K562 (cell line): ENCODE data around the gene POGZ. TPM values are rescaled to one million over a fixed set of nuclear protein-coding genes. Genes with fewer than 3 reads are reported as not detected.

ENCODE experiments used
- ATAC-seq: fragments of 200-7000 bp; cut with Tn5 transposase; 3 replicates; pipeline ENCODE4 v1.9.1; 2020; ENCODE audit warnings: moderate library complexity
- BruUV-seq: library from RNA; stranded (reverse); fragments of 400-500 nt; replicated peaks from 2 replicates; lab custom pipeline; 2021; lab: Mats Ljungman, UMichigan
- CTCF ChIA-PET: fragments of 300-600 bp; formaldehyde crosslinking; extraction: SDS; loops from one replicate; lab custom pipeline; 2021; ENCODE audit warnings: low intra/inter-chr PET ratio; lab: Yijun Ruan, JAX
- POLR2A ChIA-PET: fragments of 300-600, 350-650 bp; sonication (Branson Sonifier 250); formaldehyde crosslinking; extraction: SDS; loops from one replicate; lab custom pipeline; 2021; ENCODE audit warnings: antibody characterized with exemption, inconsistent platforms; lab: Yijun Ruan, JAX
- DNase-seq, 4 experiments: peaks; one replicate each; pipeline versions ENCODE4 v3.0.0 to v3.0.0-alpha.2; 2011 to 2018; ENCODE audit warnings: low spot score in 3 of 4, mixed read lengths in 3 of 4; ENCODE audit errors: extremely low read depth in 1 of 4
- FAIRE-seq: peaks from 2 replicates; lab custom pipeline; 2011; peaks lifted over from hg19 to GRCh38; lab: Jason Lieb, UNC
- H2AFZ ChIP-seq: 2 replicates; pipeline ENCODE4 v1.6.0; 2011; ENCODE audit warnings: low read depth, low read length, control low read depth, inconsistent platforms
- H3K27ac ChIP-seq: fragments of 200-600 bp; 3 replicates; pipeline ENCODE4 v1.8.0; 2011; ENCODE audit warnings: low read depth, mild to moderate bottlenecking, control low read depth, inconsistent platforms, low read length, moderate library complexity, mixed read lengths; ENCODE audit errors: extremely low read depth
- H3K27me3 ChIP-seq, 2 experiments: fragments of 300-600 bp in 1 of 2; 2 replicates in 1 of 2; 3 replicates in 1 of 2; pipeline versions ENCODE4 v1.6.0 to v1.8.0; 2011; ENCODE audit warnings: inconsistent platforms in 2 of 2, low read length in 2 of 2, mild to moderate bottlenecking in 1 of 2, mixed read lengths in 1 of 2, moderate library complexity in 1 of 2; ENCODE audit not compliant: control insufficient read depth in 2 of 2, insufficient read depth in 2 of 2
- H3K36me3 ChIP-seq: fragments of 300-600 bp; 3 replicates; pipeline ENCODE4 v1.8.0; 2011; ENCODE audit warnings: mild to moderate bottlenecking, low read length, inconsistent platforms; ENCODE audit not compliant: control insufficient read depth, insufficient read depth
- H3K4me1 ChIP-seq, 2 experiments: fragments of 200-600 bp in 1 of 2; replicated peaks in 1 of 2; 2 replicates in 1 of 2; 3 replicates in 1 of 2; pipeline versions ENCODE4 v1.5.1 to v1.8.0; 2011; ENCODE audit warnings: inconsistent platforms in 2 of 2, low read length in 2 of 2, mild to moderate bottlenecking in 1 of 2, mixed read lengths in 1 of 2, moderate library complexity in 1 of 2; ENCODE audit not compliant: control insufficient read depth in 2 of 2, insufficient read depth in 2 of 2
- H3K4me2 ChIP-seq: 2 replicates; pipeline ENCODE4 v1.6.1; 2011; ENCODE audit warnings: low read length, control low read depth, inconsistent platforms, mixed read lengths; ENCODE audit not compliant: insufficient read depth
- H3K4me3 ChIP-seq: fragments of 200-600 bp; sonication (generic), shearing (Covaris generic); 2 replicates; pipeline ENCODE4 v1.5.1; 2016; ENCODE audit warnings: control low read depth, inconsistent platforms
- H3K79me2 ChIP-seq: fragments of 200-600 bp; 3 replicates; pipeline ENCODE4 v1.8.0; 2011; ENCODE audit warnings: low read length, inconsistent platforms; ENCODE audit not compliant: control insufficient read depth, insufficient read depth
- H3K9ac ChIP-seq, 2 experiments: 2 replicates each; pipeline versions ENCODE4 v1.6.0 to v1.6.1; 2011; ENCODE audit warnings: low read depth in 2 of 2, low read length in 2 of 2, control low read depth in 1 of 2, inconsistent platforms in 1 of 2, mild to moderate bottlenecking in 1 of 2, mixed read lengths in 1 of 2; ENCODE audit not compliant: insufficient read depth in 1 of 2
- H3K9me1 ChIP-seq: one replicate; pipeline ENCODE4 v1.6.0; 2011; ENCODE audit warnings: inconsistent platforms, mild to moderate bottlenecking, low read length, moderate library complexity; ENCODE audit not compliant: control insufficient read depth, insufficient read depth
- H3K9me3 ChIP-seq: replicated peaks from 2 replicates; pipeline ENCODE4 v1.5.1; 2011; ENCODE audit warnings: low read depth, low read length, inconsistent platforms; ENCODE audit not compliant: control insufficient read depth, insufficient read depth
- H4K20me1 ChIP-seq: replicated peaks from 2 replicates; pipeline ENCODE4 v1.6.1; 2011; ENCODE audit warnings: low read length, inconsistent platforms, mixed read lengths; ENCODE audit not compliant: control insufficient read depth, insufficient read depth
- KDM4B ChIP-seq, 2 experiments: fragments of 450-650 bp in 1 of 2; sonication (generic) in 1 of 2; IDR thresholded peaks; 2 replicates each; pipeline ENCODE4 v1.6.1; 2016 to 2017; ENCODE audit warnings: borderline replicate concordance in 2 of 2, antibody characterized with exemption in 1 of 2, low read depth in 1 of 2, mild to moderate bottlenecking in 1 of 2
- NFE2 ChIP-seq: IDR thresholded peaks from 2 replicates; pipeline ENCODE4 v1.6.1; 2014; ENCODE audit warnings: antibody characterized with exemption, low read depth
- NR2F6 ChIP-seq: fragments of 450-650 bp; formaldehyde crosslinking; IDR thresholded peaks from 2 replicates; pipeline ENCODE4 v1.4.0; 2020; ENCODE audit warnings: mild to moderate bottlenecking
- ZNF316 ChIP-seq: fragments of 450-650 bp; IDR thresholded peaks from 2 replicates; pipeline ENCODE4 v1.6.1; 2016
- WGBS: fragments of 100-300 bp; shearing (Covaris generic); methylation state at CpG from one replicate; pipeline ENCODE4 v1.1.6; 2016; ENCODE audit warnings: low coverage, mixed read lengths; ENCODE audit not compliant: insufficient coverage; ENCODE audit errors: missing lambda C conversion rate; 5-methylcytosine and 5-hydroxymethylcytosine counted together
- in situ Hi-C: fragments of 300-500 bp; cut with MboI; formaldehyde crosslinking; loops from 4 replicates; pipeline ENCODE4 v1.15.0; 2018; ENCODE audit warnings: inconsistent platforms, mixed read lengths
- intact Hi-C: fragments of 100-400 bp; cut with micrococcal nuclease; formaldehyde crosslinking; loops from 2 replicates; pipeline ENCODE4 v1.14.2; 2022
- polyA plus RNA-seq, 8 experiments: library from polyadenylated mRNA; depleted of rRNA in 4 of 8; stranded (reverse) in 5 of 8; unstranded in 3 of 8; fragments of >200 nt; fragmentation: Nextera tagmentation in 2 of 8; fragmentation: Illumina TruSeq in 1 of 8; extraction: Ambion mirVana in 2 of 8; extraction: Trizol in 1 of 8; gene quantifications; 2 replicates each; pipeline versions ENCODE4 v1.2.1 to v1.2.3, GENCODE V29; 2011 to 2014; ENCODE audit warnings: inconsistent platforms in 1 of 8, missing spikeins in 1 of 8
- total RNA-seq, 7 experiments: library from RNA; depleted of rRNA in 6 of 7; stranded (reverse); fragments of >200 nt in 6 of 7; fragmentation: Illumina TruSeq in 2 of 7; extraction: Trizol in 2 of 7; gene quantifications; 2 replicates each; pipeline versions ENCODE4 v1.2.1 to v1.2.3, GENCODE V29; 2011 to 2021; ENCODE audit warnings: low replicate concordance in 1 of 7
- TF ChIP-seq, protein P1 (sequence below): fragments of 450-650 bp; IDR thresholded peaks from 2 replicates; pipeline ENCODE4 v1.6.1; 2016
- TF ChIP-seq, protein P2 (sequence below): fragments of 450-650 bp; IDR thresholded peaks from 2 replicates; pipeline ENCODE4 v1.6.1; 2017; ENCODE audit warnings: antibody characterized with exemption, mild to moderate bottlenecking

The POGZ gene
- total and polyA plus RNA-seq, 9 of the 15 experiments (the other 6 are each of a cell fraction or from before 2014, with no cell fraction given), result 9.4 to 40.6 (median 21.6) TPM

DNA sequence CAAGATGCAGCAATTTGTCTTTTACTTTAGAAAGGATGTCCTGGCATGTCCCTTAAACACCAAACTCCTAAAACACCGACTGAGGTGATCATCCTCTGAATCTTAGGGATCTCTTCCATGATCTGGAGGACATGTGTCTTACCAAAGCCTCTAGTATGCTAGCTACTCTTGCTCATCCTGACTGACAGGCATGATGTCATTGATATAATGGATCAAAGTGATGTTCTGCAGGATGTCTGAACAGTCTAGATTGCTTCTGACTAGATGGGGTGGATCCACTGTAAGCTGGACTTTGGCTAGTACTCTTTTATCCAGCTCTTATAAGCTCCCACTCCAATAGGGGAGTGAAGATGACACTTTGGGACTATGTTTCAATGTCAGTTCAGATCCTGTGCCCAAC, 40.6 kb upstream of the POGZ start:
- DNase-seq (no peak), ATAC-seq (no peak), FAIRE-seq (no peak)
- peaks cover 0 to 7% of the 10 kb centered on the region in 2 experiments; a peak in 3 of 5 replicates for H3K4me1 ChIP-seq
- intact Hi-C loops, result no loop called here
- no peak overlapping the region for H3K27ac ChIP-seq
- H3K4me2 ChIP-seq, result no peak overlapping the region
- ChIA-PET POLR2A (interaction anchor here (0.9 kb wide), 1 partner anchor 11 kb away, joined by 3 read pairs; the partner anchor contains the start of gene CGN), CTCF (no interaction called here)
- H3K36me3 ChIP-seq, result no peaks in the 10 kb centered on the region
- H3K9me1 ChIP-seq, result no peaks in the 10 kb centered on the region
- 0% methylated on average over 1 of the region's 1 CpG for WGBS
- TF ChIP-seq, protein P1, sequence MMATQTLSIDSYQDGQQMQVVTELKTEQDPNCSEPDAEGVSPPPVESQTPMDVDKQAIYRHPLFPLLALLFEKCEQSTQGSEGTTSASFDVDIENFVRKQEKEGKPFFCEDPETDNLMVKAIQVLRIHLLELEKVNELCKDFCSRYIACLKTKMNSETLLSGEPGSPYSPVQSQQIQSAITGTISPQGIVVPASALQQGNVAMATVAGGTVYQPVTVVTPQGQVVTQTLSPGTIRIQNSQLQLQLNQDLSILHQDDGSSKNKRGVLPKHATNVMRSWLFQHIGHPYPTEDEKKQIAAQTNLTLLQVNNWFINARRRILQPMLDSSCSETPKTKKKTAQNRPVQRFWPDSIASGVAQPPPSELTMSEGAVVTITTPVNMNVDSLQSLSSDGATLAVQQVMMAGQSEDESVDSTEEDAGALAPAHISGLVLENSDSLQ, result peak; percentile 56
- TF ChIP-seq NFE2, result no peak
- TF ChIP-seq ZNF316, result no peak
- H3K9me3 ChIP-seq, result no peaks in the 10 kb centered on the region; the same call in 1 of the 2 replicates
- H3K27me3 ChIP-seq, result peaks cover 4 to 8% of the 10 kb centered on the region in 2 experiments; a peak in 2 of 5 replicates
- H2AFZ ChIP-seq, result no peak overlapping the region
- no TSS peak for BruUV-seq
- in situ Hi-C loops, result no loop called here
- no peak overlapping the region for H3K9ac ChIP-seq
- H3K79me2 ChIP-seq, result no peaks in the 10 kb centered on the region
- H4K20me1 ChIP-seq, result no peaks in the 10 kb centered on the region
- no peak overlapping the region for H3K4me3 ChIP-seq

DNA sequence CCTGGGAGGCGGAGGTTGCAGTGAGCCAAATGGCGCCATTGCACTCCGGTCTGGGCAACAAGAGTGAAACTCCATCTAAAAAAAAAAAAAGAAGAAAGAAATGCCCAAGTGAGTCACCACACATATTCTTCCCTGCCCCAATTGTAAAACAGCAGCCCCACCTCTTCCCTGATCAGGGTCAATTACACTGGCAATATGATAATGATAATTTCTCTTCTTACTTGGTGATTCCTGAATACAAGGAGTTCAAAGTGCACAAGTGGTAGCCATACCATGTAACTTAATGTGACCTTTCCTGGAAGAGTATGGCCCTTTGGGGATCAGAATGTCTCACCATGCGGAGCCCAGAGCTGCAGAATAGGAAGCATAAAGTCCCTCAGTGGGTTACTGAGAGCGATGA, 40.1 kb upstream of the POGZ start:
- H3K27me3 ChIP-seq, result peaks cover 4 to 8% of the 10 kb centered on the region in 2 experiments; a peak in 2 of 5 replicates
- no peak overlapping the region for H3K27ac ChIP-seq
- intact Hi-C loops, result no loop called here
- TF ChIP-seq, protein P2, sequence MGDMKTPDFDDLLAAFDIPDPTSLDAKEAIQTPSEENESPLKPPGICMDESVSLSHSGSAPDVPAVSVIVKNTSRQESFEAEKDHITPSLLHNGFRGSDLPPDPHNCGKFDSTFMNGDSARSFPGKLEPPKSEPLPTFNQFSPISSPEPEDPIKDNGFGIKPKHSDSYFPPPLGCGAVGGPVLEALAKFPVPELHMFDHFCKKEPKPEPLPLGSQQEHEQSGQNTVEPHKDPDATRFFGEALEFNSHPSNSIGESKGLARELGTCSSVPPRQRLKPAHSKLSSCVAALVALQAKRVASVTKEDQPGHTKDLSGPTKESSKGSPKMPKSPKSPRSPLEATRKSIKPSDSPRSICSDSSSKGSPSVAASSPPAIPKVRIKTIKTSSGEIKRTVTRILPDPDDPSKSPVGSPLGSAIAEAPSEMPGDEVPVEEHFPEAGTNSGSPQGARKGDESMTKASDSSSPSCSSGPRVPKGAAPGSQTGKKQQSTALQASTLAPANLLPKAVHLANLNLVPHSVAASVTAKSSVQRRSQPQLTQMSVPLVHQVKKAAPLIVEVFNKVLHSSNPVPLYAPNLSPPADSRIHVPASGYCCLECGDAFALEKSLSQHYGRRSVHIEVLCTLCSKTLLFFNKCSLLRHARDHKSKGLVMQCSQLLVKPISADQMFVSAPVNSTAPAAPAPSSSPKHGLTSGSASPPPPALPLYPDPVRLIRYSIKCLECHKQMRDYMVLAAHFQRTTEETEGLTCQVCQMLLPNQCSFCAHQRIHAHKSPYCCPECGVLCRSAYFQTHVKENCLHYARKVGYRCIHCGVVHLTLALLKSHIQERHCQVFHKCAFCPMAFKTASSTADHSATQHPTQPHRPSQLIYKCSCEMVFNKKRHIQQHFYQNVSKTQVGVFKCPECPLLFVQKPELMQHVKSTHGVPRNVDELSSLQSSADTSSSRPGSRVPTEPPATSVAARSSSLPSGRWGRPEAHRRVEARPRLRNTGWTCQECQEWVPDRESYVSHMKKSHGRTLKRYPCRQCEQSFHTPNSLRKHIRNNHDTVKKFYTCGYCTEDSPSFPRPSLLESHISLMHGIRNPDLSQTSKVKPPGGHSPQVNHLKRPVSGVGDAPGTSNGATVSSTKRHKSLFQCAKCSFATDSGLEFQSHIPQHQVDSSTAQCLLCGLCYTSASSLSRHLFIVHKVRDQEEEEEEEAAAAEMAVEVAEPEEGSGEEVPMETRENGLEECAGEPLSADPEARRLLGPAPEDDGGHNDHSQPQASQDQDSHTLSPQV, result no peak
- TF ChIP-seq NR2F6 (no peak), KDM4B (IDR thresholded peaks at IDR 0.05; ENCODE audit: borderline replicate concordance in 2 of 2, low read depth in 1 of 2) (no peak)
- no peak overlapping the region for H3K9ac ChIP-seq
- no peak for DNase-seq
- no peaks in the 10 kb centered on the region; the same call in 1 of the 2 replicates for H3K9me3 ChIP-seq
- POLR2A ChIA-PET, result interaction anchor here (0.9 kb wide), 1 partner anchor 12 kb away, joined by 3 read pairs; the partner anchor contains the start of gene CGN
- in situ Hi-C loops, result no loop called here
- peak; percentile 35 for FAIRE-seq
- no peak overlapping the region for H3K4me3 ChIP-seq
- H3K4me2 ChIP-seq, result no peak overlapping the region
- no peaks in the 10 kb centered on the region for H3K36me3 ChIP-seq
- CTCF ChIA-PET, result interaction anchor here (0.6 kb wide), 1 partner anchor 89 kb away, joined by 4 read pairs; no protein-coding TSS in a partner anchor
- 28% methylated on average over 2 of the region's 5 CpGs for WGBS
- ATAC-seq, result no peak
- no peaks in the 10 kb centered on the region for H3K9me1 ChIP-seq
- H4K20me1 ChIP-seq, result no peaks in the 10 kb centered on the region
- BruUV-seq, result no TSS peak
- no peak overlapping the region for H2AFZ ChIP-seq
- peaks cover 0 to 9% of the 10 kb centered on the region in 2 experiments; a peak in 4 of 5 replicates for H3K4me1 ChIP-seq
- H3K79me2 ChIP-seq, result no peaks in the 10 kb centered on the region
